ENCODE results near the gene ATXN10. TPM values are rescaled to one million over a fixed set of nuclear protein-coding genes. Genes with fewer than 3 reads are reported as not detected.
"Not testable (repeated sequence)": the region's sequence is repeated elsewhere in the genome, so short reads cannot be mapped to it uniquely, and the experiment has no call there.

Gene ATXN10
- total RNA-seq, 1 donor from 2014 or later = 107 TPM

- DNase-seq (ENCODE audit: low spot score) = no peak
Measured at GRCh38 chr22:45642986-45643385, 28.6 kb upstream of the ATXN10 start.

- no peak for DNase-seq (ENCODE audit: low spot score)
Measured at GRCh38 chr22:45644714-45645113, 26.9 kb upstream of the ATXN10 start.

- DNase-seq (ENCODE audit: low spot score) = no peak
Measured at GRCh38 chr22:45645150-45645525, 26.5 kb upstream of the ATXN10 start.

GRCh38 chr22:45645526-45646414 is 25.9 kb upstream of the ATXN10 start:
- DNase-seq (ENCODE audit: low spot score) = peak; percentile 94

- DNase-seq (ENCODE audit: low spot score) = peak; percentile 73
Measured at GRCh38 chr22:45647532-45648225, 24.0 kb upstream of the ATXN10 start.

GRCh38 chr22:45648301-45649117 is 23.1 kb upstream of the ATXN10 start:
- peak; percentile 87 for DNase-seq (ENCODE audit: low spot score)

GRCh38 chr22:45649809-45650208 is 21.8 kb upstream of the ATXN10 start:
- peak; percentile 72 for DNase-seq (ENCODE audit: low spot score)

GRCh38 chr22:45650721-45651120 is 20.9 kb upstream of the ATXN10 start:
- DNase-seq (ENCODE audit: low spot score) = no peak

- peak; percentile 73 for DNase-seq (ENCODE audit: low spot score)
Measured at GRCh38 chr22:45651931-45652528, 19.6 kb upstream of the ATXN10 start.

GRCh38 chr22:45656577-45656976 is 15.1 kb upstream of the ATXN10 start:
- DNase-seq (ENCODE audit: low spot score) = no peak

GRCh38 chr22:45657701-45658100 is 13.9 kb upstream of the ATXN10 start:
- DNase-seq (ENCODE audit: low spot score) = no peak

GRCh38 chr22:45664136-45664646 is 7.4 kb upstream of the ATXN10 start:
- no peak for DNase-seq (ENCODE audit: low spot score)

- no peak for DNase-seq (ENCODE audit: low spot score)
Measured at GRCh38 chr22:45667486-45667885, 4.1 kb upstream of the ATXN10 start.

- not testable (repeated sequence) for DNase-seq (ENCODE audit: low spot score)
Measured at GRCh38 chr22:45670363-45670762, 1.3 kb upstream of the ATXN10 start.

- DNase-seq (ENCODE audit: low spot score) = no peak
Measured at GRCh38 chr22:45670981-45671782, 452 bp upstream of the ATXN10 start.

- no peak for DNase-seq (ENCODE audit: low spot score)
Measured at GRCh38 chr22:45672564-45673481, 1.2 kb downstream of the ATXN10 start.

- no peak for DNase-seq (ENCODE audit: low spot score)
Measured at GRCh38 chr22:45673482-45674175, 2.0 kb downstream of the ATXN10 start.

- no peak for DNase-seq (ENCODE audit: low spot score)
Measured at GRCh38 chr22:45676024-45676423, 4.4 kb downstream of the ATXN10 start.
